Left lung (tissue), 10 donors: Measurements from ENCODE around the gene MOCOS. TPM values are rescaled to one million over a fixed set of nuclear protein-coding genes. Genes with fewer than 3 reads are reported as not detected.
A peak's percentile ranks its signal among the peaks of the same experiment; 100 is the strongest.

Source experiments
- ATAC-seq: fragments of 200-7000 bp; cut with Tn5 transposase; one replicate; pipeline ENCODE4 v1.9.1; 2020; ENCODE audit warnings: moderate library complexity
- DNase-seq, 4 donors: peaks; one replicate each; pipeline ENCODE4 v3.0.0-alpha.2; 2013 to 2020
- H3K27ac ChIP-seq, 2 donors: fragments of 200-600 bp; sonication (generic) in 1 of 2; one replicate each; pipeline versions ENCODE4 v1.5.0 to v1.8.0; 2020 to 2021
- H3K27me3 ChIP-seq, 2 donors: fragments of 200-600 bp; sonication (generic) in 1 of 2; one replicate each; pipeline versions ENCODE4 v1.5.0 to v1.8.0; 2020 to 2021
- H3K36me3 ChIP-seq, 2 donors: fragments of 200-600 bp; sonication (generic) in 1 of 2; one replicate each; pipeline versions ENCODE4 v1.5.0 to v1.8.0; 2020 to 2021
- H3K4me1 ChIP-seq, 2 donors: fragments of 200-600 bp; one replicate each; pipeline ENCODE4 v1.8.0; 2021
- H3K4me3 ChIP-seq, 2 donors: fragments of 200-600 bp; sonication (generic) in 1 of 2; one replicate each; pipeline versions ENCODE4 v1.5.0 to v1.8.0; 2020 to 2021; ENCODE audit warnings: mild to moderate bottlenecking in 1 of 2
- H3K9me3 ChIP-seq, 2 donors: fragments of 200-600 bp; sonication (generic) in 1 of 2; one replicate each; pipeline versions ENCODE4 v1.5.0 to v1.8.0; 2020 to 2021
- intact Hi-C, 2 donors: fragments of 100-400 bp; cut with DNase I; formaldehyde crosslinking; loops; one replicate each; pipeline versions ENCODE4 v1.11.2 to v1.14.2; 2022
- polyA plus RNA-seq, 6 donors: library from polyadenylated mRNA; unstranded; fragments of 120-200 nt; gene quantifications; one replicate each; pipeline ENCODE4 v1.2.1, GENCODE V29; 2013; ENCODE audit not compliant: insufficient read length in 6 of 6
- total RNA-seq, 2 donors: library from RNA; stranded (reverse); fragmentation: NEBNext Ultra II Directional; extraction: Animal tissue kit (Norgen Biotek cat#: 25700); gene quantifications; one replicate each; pipeline ENCODE4 v1.2.1, GENCODE V29; 2021
- TF ChIP-seq, protein P1 (sequence below), 2 donors: fragments of 200-600 bp; sonication (generic) in 1 of 2; IDR thresholded peaks; one replicate each; pipeline versions ENCODE4 v1.5.0 to v1.8.0; 2021; ENCODE audit warnings: antibody characterized with exemption in 2 of 2
- donor health status: DM: no; HTN: yes; CAD: no.
- donor health status: DM: no; HTN: no; CAD: no.

MOCOS gene
- total and polyA plus RNA-seq, 8 donors = 0.60 to 5.5 (median 1.2) TPM

- peaks cover 0 to 9% of the 10 kb centered on the region in 2 donors for H3K27me3 ChIP-seq
- intact Hi-C loops = no loop called here
- H3K9me3 ChIP-seq = no peaks in the 10 kb centered on the region
- no peak overlapping the region for H3K27ac ChIP-seq
- no peaks in the 10 kb centered on the region for H3K36me3 ChIP-seq
- TF ChIP-seq, protein P1, sequence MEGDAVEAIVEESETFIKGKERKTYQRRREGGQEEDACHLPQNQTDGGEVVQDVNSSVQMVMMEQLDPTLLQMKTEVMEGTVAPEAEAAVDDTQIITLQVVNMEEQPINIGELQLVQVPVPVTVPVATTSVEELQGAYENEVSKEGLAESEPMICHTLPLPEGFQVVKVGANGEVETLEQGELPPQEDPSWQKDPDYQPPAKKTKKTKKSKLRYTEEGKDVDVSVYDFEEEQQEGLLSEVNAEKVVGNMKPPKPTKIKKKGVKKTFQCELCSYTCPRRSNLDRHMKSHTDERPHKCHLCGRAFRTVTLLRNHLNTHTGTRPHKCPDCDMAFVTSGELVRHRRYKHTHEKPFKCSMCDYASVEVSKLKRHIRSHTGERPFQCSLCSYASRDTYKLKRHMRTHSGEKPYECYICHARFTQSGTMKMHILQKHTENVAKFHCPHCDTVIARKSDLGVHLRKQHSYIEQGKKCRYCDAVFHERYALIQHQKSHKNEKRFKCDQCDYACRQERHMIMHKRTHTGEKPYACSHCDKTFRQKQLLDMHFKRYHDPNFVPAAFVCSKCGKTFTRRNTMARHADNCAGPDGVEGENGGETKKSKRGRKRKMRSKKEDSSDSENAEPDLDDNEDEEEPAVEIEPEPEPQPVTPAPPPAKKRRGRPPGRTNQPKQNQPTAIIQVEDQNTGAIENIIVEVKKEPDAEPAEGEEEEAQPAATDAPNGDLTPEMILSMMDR (IDR thresholded peaks at IDR 0.05) = no peak
- ATAC-seq (no peak), DNase-seq (no peak)
- no peak overlapping the region for H3K4me3 ChIP-seq
- no peaks in the 10 kb centered on the region for H3K4me1 ChIP-seq
Measured at GRCh38 chr18:36279001-36279400, 91.7 kb downstream of the MOCOS start.

DNA sequence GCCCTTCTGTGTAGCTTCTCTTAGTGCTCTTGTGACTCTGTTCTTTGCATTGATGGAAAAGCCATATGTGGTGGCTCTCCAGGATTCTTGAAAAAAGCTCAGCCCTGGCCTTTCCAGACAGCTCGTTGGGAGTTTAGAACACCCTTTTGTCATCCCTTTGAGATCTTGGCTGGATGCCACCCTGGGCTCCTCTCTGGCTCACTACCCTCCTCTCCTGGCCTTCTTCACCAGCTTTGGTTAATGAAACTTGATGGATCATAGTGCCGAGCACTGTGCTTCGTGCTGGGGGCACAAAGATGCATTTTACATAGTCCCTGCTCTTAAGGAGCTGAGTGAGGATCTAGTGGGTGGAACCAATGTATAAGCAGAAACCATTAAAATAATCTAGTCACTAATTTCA lies 94.6 kb downstream of the MOCOS start:
- DNase-seq (no peak), ATAC-seq (no peak)
- H3K27me3 ChIP-seq = peaks cover 0 to 15% of the 10 kb centered on the region in 2 donors
- TF ChIP-seq, protein P1 (IDR thresholded peaks at IDR 0.05) = no peak
- intact Hi-C loops = loop anchor here in 1 of 2 donors (10.0 kb wide), 3 partner anchors 177 to 527 kb away; no protein-coding TSS in a partner anchor
- no peak overlapping the region for H3K27ac ChIP-seq
- no peaks in the 10 kb centered on the region for H3K4me1 ChIP-seq
- no peak overlapping the region for H3K4me3 ChIP-seq
- no peaks in the 10 kb centered on the region for H3K9me3 ChIP-seq
- no peaks in the 10 kb centered on the region for H3K36me3 ChIP-seq

DNA sequence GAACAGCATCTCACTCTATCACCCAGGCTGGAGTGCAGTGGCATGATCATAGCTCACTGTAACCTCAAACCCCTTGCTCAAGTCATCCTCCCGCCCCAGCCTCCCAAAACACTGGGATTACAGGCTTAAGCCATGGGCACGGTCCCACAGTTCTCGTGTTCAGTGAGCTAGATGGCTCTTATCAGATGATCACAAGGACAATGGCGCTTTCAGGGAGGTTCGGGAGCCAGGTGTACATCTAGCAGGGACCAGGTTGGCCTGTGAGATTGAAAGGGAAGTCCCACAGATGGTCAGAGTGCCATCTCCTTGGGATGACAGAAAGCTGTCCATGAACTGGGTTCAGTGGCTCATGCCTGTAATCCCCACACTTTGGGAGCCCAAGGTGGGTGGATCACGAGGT lies 96.2 kb downstream of the MOCOS start:
- no peaks in the 10 kb centered on the region for H3K36me3 ChIP-seq
- H3K4me1 ChIP-seq = no peaks in the 10 kb centered on the region
- intact Hi-C loops = loop anchor here in 1 of 2 donors (10.0 kb wide), 3 partner anchors 179 to 529 kb away; no protein-coding TSS in a partner anchor
- H3K27me3 ChIP-seq = peaks cover 0 to 22% of the 10 kb centered on the region in 2 donors
- DNase-seq = no peak
- H3K4me3 ChIP-seq = no peak overlapping the region
- ATAC-seq = no peak
- no peak overlapping the region for H3K27ac ChIP-seq
- H3K9me3 ChIP-seq = no peaks in the 10 kb centered on the region
- TF ChIP-seq, protein P1 (IDR thresholded peaks at IDR 0.05) = no peak

DNA sequence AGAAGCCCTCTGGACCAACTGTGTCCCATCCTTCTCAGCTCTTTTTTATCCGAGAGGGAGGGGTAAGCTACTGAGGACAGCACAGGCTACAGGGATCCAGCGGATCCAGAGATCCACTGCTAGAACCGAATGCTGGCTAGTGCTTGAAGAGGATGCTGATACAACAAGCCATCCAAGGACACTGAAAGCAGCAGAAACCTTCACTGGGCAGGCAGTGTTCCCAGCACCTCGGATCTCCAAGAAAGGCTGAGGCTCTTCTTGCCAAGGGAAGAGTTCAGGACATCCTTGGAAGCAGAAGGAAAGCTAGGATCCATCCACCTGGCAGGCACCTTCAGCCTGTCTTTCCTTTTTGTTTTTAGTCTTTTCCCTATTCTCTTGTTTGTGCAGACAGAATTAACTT lies 97.0 kb downstream of the MOCOS start:
- ATAC-seq (no peak), DNase-seq (no peak)
- Histone ChIP-seq H3K4me1 (no peaks in the 10 kb centered on the region), H3K36me3 (no peaks in the 10 kb centered on the region), H3K9me3 (peaks cover 0 to 3% of the 10 kb centered on the region in 2 donors), H3K4me3 (no peak overlapping the region), H3K27ac (no peak overlapping the region), H3K27me3 (peaks cover 0 to 26% of the 10 kb centered on the region in 2 donors)
- intact Hi-C loops = loop anchor here in 1 of 2 donors (10.0 kb wide), 3 partner anchors 179 to 529 kb away; no protein-coding TSS in a partner anchor
- TF ChIP-seq, protein P1 (IDR thresholded peaks at IDR 0.05) = no peak

DNA sequence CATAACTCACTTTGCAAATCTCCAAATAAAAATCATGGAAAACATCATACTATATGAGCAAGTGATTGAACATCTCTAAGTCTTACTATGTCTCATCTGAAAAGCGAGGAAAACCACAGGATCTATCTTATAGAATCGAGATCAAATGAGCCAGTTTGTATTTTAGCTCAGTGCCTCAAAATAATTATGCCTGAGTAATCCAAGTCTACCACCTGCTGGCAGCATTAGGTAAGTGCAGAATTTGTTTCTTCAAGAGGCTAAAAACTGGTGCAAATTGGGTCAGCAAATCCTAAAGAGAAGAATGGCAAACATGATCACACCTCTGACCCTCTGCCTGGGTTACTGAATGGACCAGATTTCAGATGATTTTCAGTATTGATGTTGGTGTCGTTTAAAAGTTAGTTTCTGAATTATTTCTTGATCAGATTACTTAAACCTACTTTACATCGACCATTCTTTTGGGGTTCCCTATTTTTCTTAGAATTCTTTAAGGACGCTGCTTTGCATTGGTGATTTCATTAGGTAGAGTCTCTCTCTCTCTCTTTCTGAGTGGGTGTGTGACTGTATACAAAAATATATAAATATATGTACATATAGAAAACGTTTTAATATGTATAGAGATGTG lies 97.5 kb downstream of the MOCOS start:
- H3K27me3 ChIP-seq = peaks cover 0 to 28% of the 10 kb centered on the region in 2 donors
- peak in 2 of 4 donors; percentile 46 to 71 for DNase-seq
- no peak overlapping the region for H3K4me3 ChIP-seq
- no peak overlapping the region for H3K27ac ChIP-seq
- intact Hi-C loops = loop anchor here in 1 of 2 donors (10.0 kb wide), 3 partner anchors 180 to 530 kb away; no protein-coding TSS in a partner anchor
- peak; percentile 84 for ATAC-seq
- peaks cover 0 to 4% of the 10 kb centered on the region in 2 donors for H3K9me3 ChIP-seq
- H3K4me1 ChIP-seq = no peaks in the 10 kb centered on the region
- TF ChIP-seq, protein P1 (IDR thresholded peaks at IDR 0.05) = peak; percentile 72 to 76
- no peaks in the 10 kb centered on the region for H3K36me3 ChIP-seq
